Suprapubic skin (tissue), 3 donors: Measurements from ENCODE around the gene OR1B1.

Experiments
- CTCF ChIP-seq, 2 donors: fragments of 200-600 bp in 1 of 2; fragments of 450-650 bp in 1 of 2; sonication (generic) in 1 of 2; IDR thresholded peaks; one replicate each; pipeline ENCODE4 v1.5.1; 2016 to 2019; ENCODE audit warnings: antibody characterized with exemption in 2 of 2, mild to moderate bottlenecking in 1 of 2, moderate library complexity in 1 of 2
- EP300 ChIP-seq: sonication (generic); formaldehyde crosslinking; IDR thresholded peaks from one replicate; pipeline ENCODE4 v1.6.1; 2017; ENCODE audit warnings: antibody characterized with exemption
- POLR2A ChIP-seq, 2 donors: fragments of 450-650 bp; IDR thresholded peaks; one replicate each; pipeline ENCODE4 v1.6.1; 2017; ENCODE audit warnings: antibody characterized with exemption in 2 of 2, mild to moderate bottlenecking in 2 of 2, moderate library complexity in 2 of 2

DNA sequence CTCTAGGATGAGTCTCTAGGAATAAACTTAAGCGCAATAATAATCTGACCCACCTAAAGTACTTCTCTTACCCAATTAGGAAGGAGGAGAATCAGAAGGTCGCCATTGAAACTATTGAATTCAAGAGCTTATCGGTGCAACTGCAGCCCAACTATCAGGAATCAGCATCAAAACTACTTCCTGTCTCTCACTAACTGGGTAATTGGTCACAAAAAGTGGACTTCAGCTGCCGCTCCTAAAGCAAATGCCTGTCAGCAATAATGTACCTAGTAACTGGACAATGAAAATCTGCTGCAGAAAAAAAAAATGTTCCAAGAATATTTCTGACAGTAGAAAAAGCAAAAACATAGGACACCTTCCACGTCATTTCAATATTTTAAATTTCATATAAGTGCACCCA lies 77.6 kb downstream of the OR1B1 start:
- TF ChIP-seq POLR2A (IDR thresholded peaks at IDR 0.05) (no peak), CTCF (IDR thresholded peaks at IDR 0.05) (no peak), EP300 (no peak)
